GM18498 (cell line): ENCODE measurements around the gene ZNF429.
"Not testable (repeated sequence)": the region's sequence is repeated elsewhere in the genome, so short reads cannot be mapped to it uniquely, and the experiment has no call there.

Source experiments
- ATAC-seq: cut with Tn5 transposase; IDR thresholded peaks from one replicate; pipeline ENCODE4 v1.9.1; 2021; ENCODE audit warnings: mild to moderate bottlenecking, moderate library complexity; ENCODE audit not compliant: unreplicated experiment

The ZNF429 gene

GRCh38 chr19:21587549-21587948, 82.1 kb downstream of the ZNF429 start:
- no peak for ATAC-seq

- ATAC-seq: no peak
These were observed 82.7 kb downstream of the ZNF429 start for GRCh38 chr19:21588065-21588601.

DNA sequence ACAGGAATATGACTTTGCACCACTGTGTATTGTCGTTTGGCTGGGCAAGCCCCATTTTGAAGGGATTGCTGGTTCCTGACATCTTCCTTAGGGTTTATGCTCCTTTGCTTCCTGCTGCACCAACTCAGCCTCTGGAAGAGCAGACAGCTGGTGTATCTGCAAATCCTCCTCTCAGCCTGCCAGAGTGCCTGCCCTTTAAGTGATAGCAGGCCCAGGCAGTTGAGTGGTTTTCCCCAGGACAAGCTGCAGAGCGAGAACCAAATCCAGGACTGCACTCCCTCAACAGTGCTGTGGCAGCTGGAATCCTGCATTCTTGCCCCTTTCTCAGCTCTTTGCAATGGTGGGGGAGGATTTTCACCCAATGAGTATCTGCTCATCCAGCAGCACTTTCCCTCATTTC, 85.5 kb downstream of the ZNF429 start:
- no peak for ATAC-seq

GRCh38 chr19:21593008-21593481, 87.6 kb downstream of the ZNF429 start:
- no peak for ATAC-seq

- ATAC-seq: no peak
These were observed 88.1 kb downstream of the ZNF429 start for GRCh38 chr19:21593502-21593901.

DNA sequence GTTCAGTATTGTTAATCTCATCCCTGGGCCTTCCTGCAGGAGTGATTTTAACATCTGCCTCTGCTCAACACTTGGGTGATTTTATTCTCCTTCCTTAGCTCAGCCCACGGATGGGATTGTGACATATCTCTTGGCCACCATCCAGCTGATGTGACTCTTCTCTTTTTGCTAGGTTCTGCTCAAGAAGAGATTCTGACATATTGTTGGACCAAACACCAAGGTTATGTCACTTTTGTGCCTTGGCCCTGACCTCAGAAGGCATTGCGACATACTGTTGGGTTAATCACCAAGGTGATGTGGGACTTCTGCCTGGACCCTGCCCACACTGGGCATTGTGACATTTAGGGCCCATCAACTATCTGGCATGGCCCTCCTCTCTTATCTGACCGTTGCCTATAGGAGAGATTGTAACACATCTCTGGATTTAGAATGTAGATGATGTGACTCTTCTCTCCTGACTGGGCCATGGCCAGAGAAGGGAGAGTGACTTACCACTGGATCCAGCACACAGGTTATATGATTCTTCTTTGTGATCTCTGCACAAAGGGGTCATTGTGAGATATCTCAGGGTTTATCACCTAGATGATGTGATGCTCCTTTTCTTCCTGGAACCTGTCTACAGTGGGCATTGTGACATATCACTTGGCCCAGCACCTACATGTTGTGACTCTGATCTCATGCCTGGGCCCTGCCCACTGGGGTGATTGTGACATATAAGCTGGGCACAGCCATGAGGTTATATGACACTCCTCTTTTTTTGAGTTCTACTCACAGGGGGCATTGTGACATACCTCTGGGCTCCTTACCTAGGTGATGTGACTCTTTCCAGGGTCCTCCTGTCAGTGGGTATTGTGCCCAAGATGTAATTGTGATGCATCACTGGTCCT, 88.8 kb downstream of the ZNF429 start:
- ATAC-seq: no peak

DNA sequence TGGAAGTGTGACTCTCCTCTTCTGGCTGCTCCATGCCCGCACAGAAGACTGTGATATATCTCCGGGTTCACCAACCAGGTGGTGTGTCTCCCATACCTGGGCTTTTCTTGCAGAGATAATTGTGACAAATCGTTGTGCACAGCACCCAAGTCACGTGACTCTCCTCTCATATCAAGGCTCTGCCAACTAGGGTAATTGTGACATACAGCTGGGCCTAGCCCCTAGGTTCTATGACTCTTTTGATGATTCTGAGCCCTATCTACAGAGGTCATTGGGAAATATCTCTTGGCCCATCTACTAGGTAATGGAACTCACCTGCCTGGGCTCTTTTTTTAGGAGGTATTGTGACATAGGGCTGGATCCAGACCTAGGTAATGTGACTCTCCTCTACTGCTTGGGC, 89.8 kb downstream of the ZNF429 start:
- no peak for ATAC-seq

- no peak for ATAC-seq
These were observed 96.8 kb downstream of the ZNF429 start for GRCh38 chr19:21602082-21602658.

- ATAC-seq: not testable (repeated sequence)
These were observed 97.4 kb downstream of the ZNF429 start for GRCh38 chr19:21602659-21603430.

DNA sequence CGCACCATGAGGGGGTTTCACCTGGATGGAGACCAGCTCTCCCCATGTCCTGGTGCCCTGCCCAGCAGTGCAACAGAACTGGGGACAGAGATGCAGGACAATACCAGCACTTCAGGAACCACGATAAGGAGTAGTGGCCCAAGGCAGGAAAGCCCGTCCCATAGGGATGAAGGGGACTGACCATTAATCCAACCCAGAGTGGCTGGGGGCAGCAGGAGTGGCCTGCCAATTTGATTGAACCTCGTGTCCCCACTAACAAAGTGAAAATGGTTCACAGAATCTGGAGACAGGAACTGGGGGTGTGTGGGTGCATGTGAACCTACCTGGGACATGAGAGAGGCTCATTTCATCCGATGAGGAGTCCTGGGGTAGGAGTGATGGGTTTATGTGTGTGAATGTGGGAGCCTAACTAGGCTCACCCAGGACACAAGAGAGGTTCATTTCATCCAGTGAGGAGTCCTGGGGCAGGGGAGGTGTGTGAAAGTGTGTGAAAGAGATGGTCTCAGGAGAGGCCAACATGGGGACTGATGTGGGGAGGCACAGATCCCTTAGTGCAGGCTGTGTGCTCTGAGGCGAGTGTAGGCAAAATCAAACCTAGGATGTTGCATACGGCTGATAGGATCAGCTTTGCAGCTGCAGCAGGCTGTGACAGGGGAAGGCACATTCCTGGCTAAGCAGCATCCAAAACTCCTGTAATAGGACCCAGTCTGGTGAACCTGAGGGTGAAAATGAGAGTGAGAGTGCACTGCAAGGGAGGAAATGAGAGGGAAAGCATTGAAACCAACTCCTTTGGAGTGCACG, 98.2 kb downstream of the ZNF429 start:
- no peak for ATAC-seq

GRCh38 chr19:21604351-21604926, 99.0 kb downstream of the ZNF429 start:
- no peak for ATAC-seq
